H1 (cell line): ENCODE measurements around the gene AK5. TPM values are rescaled to one million over a fixed set of nuclear protein-coding genes. Genes with fewer than 3 reads are reported as not detected.

Source experiments
- BCL11A ChIP-seq, 2 experiments: IDR thresholded peaks; one replicate each; pipeline ENCODE4 v1.6.1; 2011; ENCODE audit warnings: low read depth in 2 of 2, low read length in 2 of 2, mild to moderate bottlenecking in 2 of 2
- EZH2 ChIP-seq: fragments of 200-600 bp; sonication (generic); IDR thresholded peaks from 2 replicates; pipeline ENCODE4 v1.7.1; 2012; ENCODE audit warnings: low read depth, mild to moderate bottlenecking, moderate library complexity, low read length, inconsistent platforms; ENCODE audit not compliant: severe bottlenecking
- KDM5A ChIP-seq: fragments of 200-600 bp; IDR thresholded peaks from 2 replicates; pipeline ENCODE4 v1.7.1; 2012; ENCODE audit warnings: mild to moderate bottlenecking, low read length, inconsistent platforms, mixed read lengths
- SAP30 ChIP-seq: fragments of 300-600 bp; sonication (generic); IDR thresholded peaks from 2 replicates; pipeline ENCODE4 v1.7.1; 2012; ENCODE audit warnings: low read length, moderate library complexity, mild to moderate bottlenecking, inconsistent platforms; ENCODE audit not compliant: insufficient read depth, insufficient replicate concordance
- SP2 ChIP-seq: IDR thresholded peaks from 2 replicates; pipeline ENCODE4 v1.6.1; 2012; ENCODE audit warnings: mild to moderate bottlenecking, low read length, inconsistent platforms
- polyA plus RNA-seq, 7 experiments: library from polyadenylated mRNA; depleted of rRNA in 3 of 7; stranded (reverse) in 5 of 7; unstranded in 2 of 7; fragments of >200 nt in 5 of 7; fragments of 200-250 nt in 2 of 7; gene quantifications; 1 replicate in 5 of 7; 2 replicates in 1 of 7; 4 replicates in 1 of 7; pipeline versions ENCODE4 v1.2.1 to v1.2.3, GENCODE V29; 2011 to 2013; ENCODE audit warnings: missing spikeins in 2 of 7, mixed read lengths in 2 of 7
- total RNA-seq: library from RNA; stranded (reverse); fragmentation: NEBNext Ultra II Directional; extraction: Animal tissue kit (Norgen Biotek cat#: 25700); gene quantifications from 2 replicates; pipeline ENCODE4 v1.2.1, GENCODE V29; 2021

AK5 gene
- total and polyA plus RNA-seq, 2 of the 8 experiments (the other 6 are each of a cell fraction or from before 2014, with no cell fraction given) = 2.0 to 7.1 TPM

- no peak for TF ChIP-seq EZH2
- no peak for TF ChIP-seq SAP30
- TF ChIP-seq BCL11A (IDR thresholded peaks at IDR 0.05; ENCODE audit: low read depth in 2 of 2, low read length in 2 of 2) = no peak
- TF ChIP-seq SP2 = no peak
- TF ChIP-seq KDM5A = no peak
- TF ChIP-seq, all 59 proteins: peak for 0
Measured at GRCh38 chr1:77386276-77386675, 104.5 kb downstream of the AK5 start (continued).
